Loucy (cell line): Measurements from ENCODE around the gene HYOU1.

Source experiments
- H2AFZ ChIP-seq: fragments of 200-600 bp; sonication (generic); 2 replicates; pipeline ENCODE4 v1.6.0; 2016; ENCODE audit warnings: antibody characterized with exemption, mild to moderate bottlenecking, low read length, moderate library complexity
- H3F3A ChIP-seq: fragments of 200-600 bp; 2 replicates; pipeline ENCODE4 v1.6.0; 2016; ENCODE audit warnings: antibody characterized with exemption, low read depth, mild to moderate bottlenecking
- H3K27me3 ChIP-seq: fragments of 200-600 bp; sonication (generic); 2 replicates; pipeline ENCODE4 v1.6.1; 2014; ENCODE audit warnings: low read length, mild to moderate bottlenecking; ENCODE audit not compliant: insufficient read depth, poor library complexity, severe bottlenecking
- H3K36me3 ChIP-seq: fragments of 200-600 bp; sonication (generic); 2 replicates; pipeline ENCODE4 v1.6.1; 2016; ENCODE audit warnings: low read length; ENCODE audit not compliant: insufficient read depth
- H3K4me1 ChIP-seq: fragments of 200-600 bp; sonication (generic); 2 replicates; pipeline ENCODE4 v1.5.1; 2014; ENCODE audit warnings: low read length, mild to moderate bottlenecking; ENCODE audit not compliant: insufficient read depth, poor library complexity, severe bottlenecking
- H3K4me2 ChIP-seq: fragments of 200-600 bp; sonication (generic); 2 replicates; pipeline ENCODE4 v1.6.0; 2014; ENCODE audit warnings: antibody characterized with exemption, low read length, low read depth, mild to moderate bottlenecking; ENCODE audit not compliant: poor library complexity, severe bottlenecking
- H3K4me3 ChIP-seq: fragments of 200-600 bp; sonication (generic); 2 replicates; pipeline ENCODE4 v1.5.1; 2014; ENCODE audit warnings: low read length, mild to moderate bottlenecking, mixed read lengths; ENCODE audit not compliant: poor library complexity, severe bottlenecking
- H3K79me2 ChIP-seq: fragments of 200-600 bp; sonication (generic); 2 replicates; pipeline ENCODE4 v1.6.1; 2014; ENCODE audit warnings: low read length; ENCODE audit not compliant: insufficient read depth
- H3K9ac ChIP-seq: fragments of 200-600 bp; sonication (generic); 2 replicates; pipeline ENCODE4 v1.6.0; 2014; ENCODE audit warnings: mild to moderate bottlenecking, low read depth, low read length, moderate library complexity; ENCODE audit not compliant: poor library complexity, severe bottlenecking
- H3K9me2 ChIP-seq: fragments of 200-600 bp; sonication (generic); replicated peaks from 2 replicates; pipeline ENCODE4 v1.6.1; 2016; ENCODE audit warnings: low read depth, low read length, mixed read lengths
- H3K9me3 ChIP-seq: fragments of 200-600 bp; sonication (generic); 2 replicates; pipeline ENCODE4 v1.6.1; 2014; ENCODE audit warnings: mild to moderate bottlenecking, antibody characterized with exemption, low read length, low read depth; ENCODE audit not compliant: insufficient read depth
- H4K20me1 ChIP-seq: fragments of 200-600 bp; sonication (generic); 2 replicates; pipeline ENCODE4 v1.6.0; 2014; ENCODE audit warnings: antibody characterized with exemption, low read length, mild to moderate bottlenecking; ENCODE audit not compliant: insufficient read depth, poor library complexity, severe bottlenecking
- CTCF ChIP-seq: fragments of 200-600 bp; sonication (generic); conservative IDR thresholded peaks from 2 replicates; pipeline ENCODE4 v1.5.1; 2014; ENCODE audit warnings: mild to moderate bottlenecking, antibody characterized with exemption, low read length
- EZH2phosphoT487 ChIP-seq: fragments of 200-600 bp; IDR thresholded peaks from 2 replicates; pipeline ENCODE4 v1.6.1; 2018; ENCODE audit warnings: antibody characterized with exemption, mild to moderate bottlenecking, moderate library complexity, borderline replicate concordance

HYOU1 gene

DNA sequence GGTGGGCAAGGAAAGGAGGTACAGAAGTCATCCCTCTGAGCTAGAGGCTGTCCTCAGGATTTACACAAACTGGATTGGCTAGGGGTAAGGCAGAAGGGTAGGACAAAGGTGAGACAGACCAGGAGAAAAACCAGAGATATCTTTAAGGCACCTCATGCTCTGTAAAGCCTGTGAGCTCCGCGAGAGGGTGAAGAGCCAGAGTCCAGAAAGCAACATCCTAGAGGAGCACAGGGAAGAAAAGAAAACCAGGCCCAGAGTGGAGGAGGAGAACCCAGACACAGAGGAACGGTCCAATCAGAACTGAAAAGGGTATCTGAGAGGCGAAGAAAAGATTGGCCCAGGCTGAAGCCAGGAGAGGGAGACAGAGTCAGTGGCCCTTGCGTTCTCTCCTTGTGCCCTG is 31.5 kb downstream of the HYOU1 start:
- Histone ChIP-seq H3K27me3 (no peaks in the 10 kb centered on the region), H3K4me1 (peaks cover 26% of the 10 kb centered on the region), H3K9ac (no peak overlapping the region), H3K36me3 (peaks cover 10% of the 10 kb centered on the region), H3K4me3 (no peak overlapping the region), H3K79me2 (peaks cover 57% of the 10 kb centered on the region), H4K20me1 (no peaks in the 10 kb centered on the region), H3F3A (no peaks in the 10 kb centered on the region), H3K4me2 (no peak overlapping the region), H3K9me2 (no peaks in the 10 kb centered on the region), H3K9me3 (no peaks in the 10 kb centered on the region), H2AFZ (no peak overlapping the region)
- TF ChIP-seq CTCF, result no peak
- TF ChIP-seq EZH2phosphoT487, result no peak

DNA sequence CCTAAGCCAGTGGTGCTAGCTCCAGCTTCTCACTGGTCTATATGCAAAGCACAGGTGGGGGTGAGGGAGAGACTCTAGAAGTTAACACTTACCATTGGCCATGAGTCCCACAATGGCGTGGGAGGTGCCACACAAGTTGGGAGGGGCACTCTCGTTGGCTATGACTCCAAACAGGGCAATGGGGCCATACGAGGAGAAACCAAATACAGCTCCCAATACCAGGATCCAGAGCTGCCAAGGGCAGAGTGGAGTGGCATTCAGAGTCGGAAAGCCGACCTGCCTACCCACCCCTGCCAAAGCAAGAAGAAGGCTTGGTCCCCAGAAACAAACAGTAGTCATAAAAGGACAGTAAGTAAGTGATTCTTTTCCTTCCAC is 31.9 kb downstream of the HYOU1 start:
- Histone ChIP-seq H3K27me3 (no peaks in the 10 kb centered on the region), H3K4me1 (peaks cover 27% of the 10 kb centered on the region), H3K4me2 (no peak overlapping the region), H3K9me3 (no peaks in the 10 kb centered on the region), H3K9ac (no peak overlapping the region), H2AFZ (no peak overlapping the region), H3K79me2 (peaks cover 57% of the 10 kb centered on the region), H3K36me3 (peaks cover 10% of the 10 kb centered on the region), H3F3A (no peaks in the 10 kb centered on the region), H4K20me1 (peaks cover 2% of the 10 kb centered on the region), H3K4me3 (no peak overlapping the region), H3K9me2 (no peaks in the 10 kb centered on the region)
- no peak for TF ChIP-seq CTCF
- no peak for TF ChIP-seq EZH2phosphoT487

DNA sequence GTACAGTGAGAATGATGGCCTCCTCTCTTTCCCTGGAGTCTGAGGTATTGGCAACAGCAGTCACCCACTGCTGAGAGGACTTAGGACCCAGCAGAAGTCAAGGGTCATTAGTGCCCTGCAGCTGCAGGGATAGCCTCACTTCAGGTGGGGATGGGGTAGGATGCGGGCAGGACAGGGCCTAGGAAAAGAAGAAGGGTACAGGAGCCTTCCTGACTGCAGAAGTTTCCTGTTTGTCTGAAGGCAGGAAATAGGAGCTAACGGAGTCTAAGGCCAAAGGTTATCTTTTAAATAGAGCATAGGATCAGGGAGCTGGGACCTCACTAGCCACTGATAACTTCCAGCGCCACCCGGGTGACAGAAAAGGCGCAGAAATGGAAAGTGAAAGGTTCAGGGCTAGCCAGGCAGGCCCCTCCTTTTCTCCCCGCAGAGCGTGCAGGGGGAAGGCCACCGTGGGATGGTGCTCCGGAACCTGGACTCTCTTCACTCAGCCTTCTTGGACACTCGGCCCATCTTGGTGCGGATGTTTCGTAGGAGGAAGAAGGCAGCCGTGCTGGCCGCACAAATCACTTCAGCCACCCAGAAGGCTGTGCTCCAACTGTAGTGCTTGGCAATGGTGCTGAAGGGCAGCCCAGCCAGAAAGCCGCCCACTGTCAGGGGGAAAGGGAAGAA is 32.4 kb downstream of the HYOU1 start:
- TF ChIP-seq EZH2phosphoT487 (no peak), CTCF (no peak)
- Histone ChIP-seq H3K36me3 (peaks cover 10% of the 10 kb centered on the region), H3K4me1 (peaks cover 27% of the 10 kb centered on the region), H3K9ac (peak overlapping the region; percentile 19), H4K20me1 (peaks cover 7% of the 10 kb centered on the region), H3K79me2 (peaks cover 57% of the 10 kb centered on the region), H3F3A (no peaks in the 10 kb centered on the region), H3K27me3 (no peaks in the 10 kb centered on the region), H2AFZ (no peak overlapping the region), H3K9me3 (no peaks in the 10 kb centered on the region), H3K4me2 (peak overlapping the region; percentile 7), H3K9me2 (no peaks in the 10 kb centered on the region), H3K4me3 (no peak overlapping the region)
